Gastrocnemius medialis (tissue), 4 donors: ENCODE data around the gene CELSR2. TPM values are rescaled to one million over a fixed set of nuclear protein-coding genes. Genes with fewer than 3 reads are reported as not detected.

ENCODE experiments used
- ATAC-seq, 2 donors: fragments of 150-250 bp; one replicate each; pipeline ENCODE4 v1.9.1; 2016
- DNase-seq, 2 donors: peaks; one replicate each; pipeline ENCODE4 v3.0.0-alpha.2; 2019
- H3K27ac ChIP-seq, 4 donors: fragments of 200-600 bp; sonication (generic); 1 replicate in 1 of 4; 2 replicates in 3 of 4; pipeline ENCODE4 v1.5.1; 2016 to 2018; ENCODE audit warnings: mild to moderate bottlenecking in 2 of 4, moderate library complexity in 1 of 4
- H3K27me3 ChIP-seq, 3 donors: fragments of 200-600 bp; sonication (generic) in 2 of 3; 1 replicate in 1 of 3; 2 replicates in 2 of 3; pipeline versions ENCODE4 v1.5.1 to v1.6.0; 2016 to 2019; ENCODE audit warnings: mild to moderate bottlenecking in 1 of 3, moderate library complexity in 1 of 3
- H3K36me3 ChIP-seq, 2 donors: fragments of 200-600 bp; sonication (generic) in 1 of 2; one replicate each; pipeline ENCODE4 v1.5.1; 2017 to 2018
- H3K4me1 ChIP-seq, 2 donors: fragments of 200-600 bp; sonication (generic) in 1 of 2; one replicate each; pipeline ENCODE4 v1.5.1; 2016 to 2017; ENCODE audit warnings: mild to moderate bottlenecking in 2 of 2
- H3K4me3 ChIP-seq, 4 donors: fragments of 200-600 bp; sonication (generic) in 3 of 4; 1 replicate in 1 of 4; 2 replicates in 3 of 4; pipeline ENCODE4 v1.5.1; 2016 to 2019; ENCODE audit warnings: mild to moderate bottlenecking in 2 of 4
- H3K9me3 ChIP-seq, 3 donors: fragments of 200-600 bp; sonication (generic) in 2 of 3; 1 replicate in 1 of 3; 2 replicates in 2 of 3; pipeline ENCODE4 v1.5.1; 2016 to 2019
- CTCF ChIP-seq, 5 experiments: fragments of 450-650 bp in 3 of 5; fragments of 200-600 bp in 2 of 5; sonication (generic) in 2 of 5; IDR thresholded peaks in 4 of 5; conservative IDR thresholded peaks in 1 of 5; 1 replicate in 4 of 5; 2 replicates in 1 of 5; pipeline ENCODE4 v1.5.1; 2016 to 2019; ENCODE audit warnings: antibody characterized with exemption in 5 of 5, mild to moderate bottlenecking in 3 of 5, moderate library complexity in 3 of 5
- POLR2A ChIP-seq, 2 donors: fragments of 450-650 bp; IDR thresholded peaks; one replicate each; pipeline ENCODE4 v1.6.1; 2017; ENCODE audit warnings: antibody characterized with exemption in 2 of 2, mild to moderate bottlenecking in 2 of 2, moderate library complexity in 2 of 2
- in situ Hi-C, 4 donors: fragments of 200-750 bp; cut with MboI; loops; one replicate each; pipeline versions ENCODE4 v1.15.0 to v1.8.0; 2017; ENCODE audit warnings: low sequenced_read_pairs in 4 of 4
- intact Hi-C: fragments of 100-400 bp; cut with DNase I; formaldehyde crosslinking; loops from one replicate; pipeline ENCODE4 v1.15.1; 2023; ENCODE audit warnings: low total_unique reads
- total RNA-seq, 4 donors: library from RNA; depleted of rRNA; stranded (reverse); fragments of >200 nt; gene quantifications; one replicate each; pipeline versions ENCODE4 v1.1.0 to v1.2.3, GENCODE V29; 2016

Gene CELSR2
- total RNA-seq, 4 donors from 2014 or later = 5.8 to 12.5 (median 7.9) TPM

- H3K9me3 ChIP-seq = no peaks in the 10 kb centered on the region
- in situ Hi-C loops (loop anchor here in 1 of 4 donors (10.0 kb wide), 1 partner anchor 262 kb away; the partner anchor contains the start of gene GPR61), intact Hi-C loops (no loop called here)
- ATAC-seq (no peak), DNase-seq (no peak)
- peak overlapping the region in 2 of 4 donors; percentile 21 to 85 for H3K27ac ChIP-seq
- no peaks in the 10 kb centered on the region for H3K36me3 ChIP-seq
- no peak overlapping the region for H3K4me3 ChIP-seq
- H3K4me1 ChIP-seq = peaks cover 10 to 27% of the 10 kb centered on the region in 2 donors
- no peak for TF ChIP-seq POLR2A (IDR thresholded peaks at IDR 0.05)
- TF ChIP-seq CTCF (IDR thresholded peaks at IDR 0.05 in 4 of 5, conservative IDR thresholded peaks at IDR 0.05 in 1 of 5) = no peak
- no peaks in the 10 kb centered on the region for H3K27me3 ChIP-seq
Observed at GRCh38 chr1:109272831-109273547, 23.6 kb downstream of the CELSR2 start.

- H3K36me3 ChIP-seq = no peaks in the 10 kb centered on the region
- peaks cover 10 to 27% of the 10 kb centered on the region in 2 donors for H3K4me1 ChIP-seq
- ATAC-seq (no peak), DNase-seq (no peak)
- in situ Hi-C loops = loop anchor here in 1 of 4 donors (10.0 kb wide), 1 partner anchor 261 kb away; the partner anchor contains the start of gene GPR61
- no peaks in the 10 kb centered on the region for H3K27me3 ChIP-seq
- intact Hi-C loops = no loop called here
- H3K27ac ChIP-seq = peak overlapping the region in 3 of 4 donors; percentile 57 to 85 (median 77)
- no peaks in the 10 kb centered on the region for H3K9me3 ChIP-seq
- TF ChIP-seq CTCF (IDR thresholded peaks at IDR 0.05 in 4 of 5, conservative IDR thresholded peaks at IDR 0.05 in 1 of 5) (no peak), POLR2A (IDR thresholded peaks at IDR 0.05) (no peak)
- no peak overlapping the region for H3K4me3 ChIP-seq
Observed at GRCh38 chr1:109273570-109274288, 24.4 kb downstream of the CELSR2 start.

- no peaks in the 10 kb centered on the region for H3K36me3 ChIP-seq
- no peak for TF ChIP-seq POLR2A (IDR thresholded peaks at IDR 0.05)
- no peak for TF ChIP-seq CTCF (IDR thresholded peaks at IDR 0.05 in 4 of 5, conservative IDR thresholded peaks at IDR 0.05 in 1 of 5)
- peak overlapping the region in 3 of 4 donors; percentile 57 to 85 (median 77) for H3K27ac ChIP-seq
- in situ Hi-C loops = loop anchor here in 3 of 4 donors (5.0 to 25.0 kb wide), 4 partner anchors 122 to 262 kb away; partner anchors contain the start of genes GPR61 (in 2 of the 3), GNAI3 (in 1 of the 3) and SORT1 (in 1 of the 3)
- no peaks in the 10 kb centered on the region for H3K27me3 ChIP-seq
- peaks cover 10 to 27% of the 10 kb centered on the region in 2 donors for H3K4me1 ChIP-seq
- DNase-seq (peak; percentile 81 to 84), ATAC-seq (peak; percentile 79 to 91)
- intact Hi-C loops = loop anchor here (5.0 kb wide), 1 partner anchor 257 kb away; no protein-coding TSS in a partner anchor
- no peaks in the 10 kb centered on the region for H3K9me3 ChIP-seq
- H3K4me3 ChIP-seq = no peak overlapping the region
Observed at GRCh38 chr1:109274533-109275476, 25.5 kb downstream of the CELSR2 start.
